ENCODE results near the gene IFT172.

Gene IFT172

GRCh38 chr2:27445615-27446014 lies 43.9 kb downstream of the IFT172 start:
- Histone ChIP-seq H2AFZ (ENCODE audit: low read depth, low read length) (no peak overlapping the region), H3K4me1 (ENCODE audit: low read length) (no peaks in the 10 kb centered on the region), H3K27me3 (ENCODE audit: low read depth, low read length) (no peaks in the 10 kb centered on the region), H3K36me3 (replicated peaks; ENCODE audit: low read depth, low read length) (peaks cover 10% of the 10 kb centered on the region), H3K79me2 (ENCODE audit: low read length) (no peaks in the 10 kb centered on the region), H4K20me1 (ENCODE audit: insufficient read depth, low read length) (no peaks in the 10 kb centered on the region; the same call in 1 of the 2 replicates), H3K9me3 (ENCODE audit: insufficient read depth, low read length) (no peaks in the 10 kb centered on the region), H3K27ac (ENCODE audit: low read length) (no peak overlapping the region), H3K9ac (ENCODE audit: low read length) (no peak overlapping the region), H3K4me2 (ENCODE audit: low read length) (no peak overlapping the region), H3K4me3 (ENCODE audit: low read length) (no peak overlapping the region)
- no peak for TF ChIP-seq EZH2phosphoT487 (IDR thresholded peaks at IDR 0.05; ENCODE audit: low read depth)
- no peak for TF ChIP-seq CTCF (IDR thresholded peaks at IDR 0.05; ENCODE audit: low read depth, low read length)

GRCh38 chr2:27445155-27445554 lies 44.4 kb downstream of the IFT172 start:
- Histone ChIP-seq H3K27ac (ENCODE audit: low read length) (no peak overlapping the region), H2AFZ (ENCODE audit: low read depth, low read length) (no peak overlapping the region), H3K4me3 (ENCODE audit: low read length) (no peak overlapping the region), H4K20me1 (ENCODE audit: insufficient read depth, low read length) (no peaks in the 10 kb centered on the region; the same call in 1 of the 2 replicates), H3K27me3 (ENCODE audit: low read depth, low read length) (no peaks in the 10 kb centered on the region), H3K4me2 (ENCODE audit: low read length) (no peak overlapping the region), H3K9me3 (ENCODE audit: insufficient read depth, low read length) (no peaks in the 10 kb centered on the region), H3K4me1 (ENCODE audit: low read length) (no peaks in the 10 kb centered on the region), H3K9ac (ENCODE audit: low read length) (no peak overlapping the region), H3K79me2 (ENCODE audit: low read length) (no peaks in the 10 kb centered on the region), H3K36me3 (replicated peaks; ENCODE audit: low read depth, low read length) (peaks cover 14% of the 10 kb centered on the region)
- TF ChIP-seq EZH2phosphoT487 (IDR thresholded peaks at IDR 0.05; ENCODE audit: low read depth) (no peak), CTCF (IDR thresholded peaks at IDR 0.05; ENCODE audit: low read depth, low read length) (no peak)

- Histone ChIP-seq H4K20me1 (ENCODE audit: insufficient read depth, low read length) (no peaks in the 10 kb centered on the region; the same call in 1 of the 2 replicates), H3K4me3 (ENCODE audit: low read length) (no peak overlapping the region), H3K79me2 (ENCODE audit: low read length) (no peaks in the 10 kb centered on the region), H2AFZ (ENCODE audit: low read depth, low read length) (no peak overlapping the region), H3K4me2 (ENCODE audit: low read length) (no peak overlapping the region), H3K36me3 (replicated peaks; ENCODE audit: low read depth, low read length) (peaks cover 23% of the 10 kb centered on the region), H3K9me3 (ENCODE audit: insufficient read depth, low read length) (no peaks in the 10 kb centered on the region), H3K27me3 (ENCODE audit: low read depth, low read length) (no peaks in the 10 kb centered on the region), H3K9ac (ENCODE audit: low read length) (no peak overlapping the region), H3K27ac (ENCODE audit: low read length) (no peak overlapping the region), H3K4me1 (ENCODE audit: low read length) (no peaks in the 10 kb centered on the region)
- TF ChIP-seq CTCF (IDR thresholded peaks at IDR 0.05; ENCODE audit: low read depth, low read length): no peak
- no peak for TF ChIP-seq EZH2phosphoT487 (IDR thresholded peaks at IDR 0.05; ENCODE audit: low read depth)
Measured at GRCh38 chr2:27442920-27443282, 46.6 kb downstream of the IFT172 start.

- no peak within 1 kb of the TSS for H3K27ac ChIP-seq (ENCODE audit: low read length)
- TF ChIP-seq EZH2phosphoT487 (IDR thresholded peaks at IDR 0.05; ENCODE audit: low read depth): no peak
- TF ChIP-seq CTCF (IDR thresholded peaks at IDR 0.05; ENCODE audit: low read depth, low read length): no peak
Measured at GRCh38 chr2:27441958-27442919, 47.3 kb downstream of the IFT172 start, which contains the start of gene KRTCAP3. KRTCAP3 (plus strand) TSS chr2:27442381; CDS start chr2:27442413, 32 bp downstream.

More at GRCh38 chr2:27441958-27442919, 47.3 kb downstream of the IFT172 start, which contains the start of gene KRTCAP3:
- H4K20me1 ChIP-seq (ENCODE audit: insufficient read depth, low read length): no peaks in the 10 kb centered on the region; the same call in 1 of the 2 replicates
- H3K4me1 ChIP-seq (ENCODE audit: low read length): no peaks in the 10 kb centered on the region
- H3K4me3 ChIP-seq (ENCODE audit: low read length): no peak within 1 kb of the TSS
- H3K9me3 ChIP-seq (ENCODE audit: insufficient read depth, low read length): no peaks in the 10 kb centered on the region
- H3K36me3 ChIP-seq (replicated peaks; ENCODE audit: low read depth, low read length): peaks cover 23% of the 10 kb centered on the region
- H2AFZ ChIP-seq (ENCODE audit: low read depth, low read length): no peak within 1 kb of the TSS
- H3K4me2 ChIP-seq (ENCODE audit: low read length): no peak within 1 kb of the TSS
- H3K27me3 ChIP-seq (ENCODE audit: low read depth, low read length): no peaks in the 10 kb centered on the region
- H3K79me2 ChIP-seq (ENCODE audit: low read length): no peaks in the 10 kb centered on the region
- H3K9ac ChIP-seq (ENCODE audit: low read length): no peak within 1 kb of the TSS

Data from OCI-LY3 (cell line).